CD4-positive, CD25-positive, alpha-beta regulatory T cell (primary cell): ENCODE data around the gene MBNL1. TPM values are rescaled to one million over a fixed set of nuclear protein-coding genes. Genes with fewer than 3 reads are reported as not detected.

Experiments
- ATAC-seq, 2 donors: fragments of 150-1000 bp; cut with Tn5 transposase; one replicate each; pipeline ENCODE4 v1.10.0; 2021; ENCODE audit warnings: low read depth in 2 of 2, moderate number of reproducible peaks in 2 of 2, moderate library complexity in 1 of 2
- DNase-seq, 3 donors: peaks; one replicate each; pipeline versions ENCODE4 v3.0.0 to v3.0.0-alpha.2; 2012 to 2022; ENCODE audit warnings: mixed read lengths in 1 of 3
- H3K27ac ChIP-seq: one replicate; pipeline ENCODE4 v1.7.0; 2013; ENCODE audit warnings: mild to moderate bottlenecking, low read length; ENCODE audit not compliant: insufficient read depth, poor library complexity, severe bottlenecking
- H3K27me3 ChIP-seq: one replicate; pipeline ENCODE4 v1.7.0; 2013; ENCODE audit warnings: low read length; ENCODE audit not compliant: control insufficient read depth, insufficient read depth
- H3K36me3 ChIP-seq: one replicate; pipeline ENCODE4 v1.7.0; 2013; ENCODE audit warnings: mild to moderate bottlenecking, low read length, moderate library complexity; ENCODE audit not compliant: control insufficient read depth, insufficient read depth
- H3K4me1 ChIP-seq: 2 replicates; pipeline ENCODE4 v1.7.0; 2013; ENCODE audit warnings: mild to moderate bottlenecking, low read length; ENCODE audit not compliant: insufficient read depth, control insufficient read depth, poor library complexity, severe bottlenecking
- H3K4me3 ChIP-seq: one replicate; pipeline ENCODE4 v1.7.0; 2013; ENCODE audit warnings: low read depth, mild to moderate bottlenecking, low read length, moderate library complexity
- H3K9me3 ChIP-seq, 2 experiments: 1 replicate in 1 of 2; 2 replicates in 1 of 2; pipeline ENCODE4 v1.7.0; 2013; ENCODE audit warnings: low read length in 2 of 2, mild to moderate bottlenecking in 1 of 2, moderate library complexity in 1 of 2; ENCODE audit not compliant: control insufficient read depth in 2 of 2
- H3K27ac Mint-ChIP-seq, 3 donors: one replicate each; pipeline ENCODE4 v1.8.0; 2020 to 2022; ENCODE audit warnings: mild to moderate bottlenecking in 3 of 3, mixed read lengths in 3 of 3, moderate library complexity in 2 of 3
- H3K27me3 Mint-ChIP-seq: one replicate; pipeline ENCODE4 v1.8.0; 2022; ENCODE audit warnings: mild to moderate bottlenecking, mixed read lengths
- H3K36me3 Mint-ChIP-seq: one replicate; pipeline ENCODE4 v1.8.0; 2020; ENCODE audit warnings: mixed read lengths
- H3K4me1 Mint-ChIP-seq, 4 donors: one replicate each; pipeline ENCODE4 v1.8.0; 2020 to 2022; ENCODE audit warnings: mixed read lengths in 4 of 4, mild to moderate bottlenecking in 1 of 4
- H3K4me3 Mint-ChIP-seq, 4 donors: one replicate each; pipeline ENCODE4 v1.8.0; 2020 to 2022; ENCODE audit warnings: mild to moderate bottlenecking in 4 of 4, mixed read lengths in 4 of 4, moderate library complexity in 3 of 4
- H3K9me3 Mint-ChIP-seq, 7 donors: one replicate each; pipeline ENCODE4 v1.8.0; 2020 to 2022; ENCODE audit warnings: mixed read lengths in 7 of 7, mild to moderate bottlenecking in 3 of 7, moderate library complexity in 2 of 7
- polyA plus RNA-seq, 4 donors: library from polyadenylated mRNA; unstranded; fragments of 300-500 nt; fragmentation: Illumina TruSeq; gene quantifications; one replicate each; pipeline ENCODE4 v1.2.3, GENCODE V29; 2021
- total RNA-seq: library from RNA; stranded (reverse); gene quantifications from one replicate; pipeline ENCODE4 v1.2.3, GENCODE V29; 2022

MBNL1 gene
- total and polyA plus RNA-seq, 5 donors from 2014 or later, result 221 to 726 (median 252) TPM

DNA sequence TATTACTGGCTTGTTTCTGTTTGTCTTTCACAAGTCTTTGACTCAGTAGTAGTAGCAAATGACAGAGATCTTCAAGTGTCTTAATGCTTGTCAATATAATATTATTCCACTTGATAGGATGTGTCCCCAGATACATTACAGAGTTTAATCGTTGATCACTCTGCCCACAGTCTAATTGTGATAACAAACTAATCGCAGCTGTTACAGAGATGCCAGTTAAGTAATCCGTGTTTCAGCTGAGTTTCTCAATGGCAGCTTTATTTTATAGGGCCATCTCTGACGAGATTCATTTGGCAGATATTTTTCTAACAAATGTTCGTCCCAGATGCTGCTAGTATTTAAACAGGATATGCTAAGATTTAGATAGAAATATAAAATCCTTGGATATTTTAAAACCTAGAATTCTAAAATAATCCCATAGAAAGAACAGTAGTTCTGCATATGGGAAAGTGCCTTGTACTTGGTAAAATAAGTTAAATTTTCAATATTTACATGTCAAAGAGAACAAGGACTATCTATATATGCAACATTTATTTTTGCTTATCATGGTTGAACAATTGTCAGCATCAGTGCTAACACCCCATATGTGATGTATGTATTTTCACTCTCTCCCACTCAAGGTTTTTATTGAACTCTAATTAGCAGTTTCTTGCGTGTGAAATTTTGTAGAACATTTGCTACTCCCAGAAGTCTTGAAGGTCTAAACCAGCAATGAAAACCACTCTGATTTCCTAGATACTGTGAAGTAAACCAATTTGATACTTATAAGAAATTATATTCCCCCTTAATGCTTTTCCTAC is 185.5 kb downstream of the MBNL1 start:
- Histone ChIP-seq H3K4me1 (peaks cover 24% of the 10 kb centered on the region), H3K36me3 (peaks cover 89% of the 10 kb centered on the region), H3K4me3 (no peak overlapping the region), H3K27ac (no peak overlapping the region), H3K27me3 (no peaks in the 10 kb centered on the region), H3K9me3 (no peaks in the 10 kb centered on the region)
- no peak for ATAC-seq
- Mint-ChIP-seq H3K9me3 (no peaks in the 10 kb centered on the region), H3K4me3 (no peak overlapping the region), H3K27me3 (no peaks in the 10 kb centered on the region), H3K36me3 (peaks cover 49% of the 10 kb centered on the region), H3K4me1 (peaks cover 36 to 62% (median 48%) of the 10 kb centered on the region in 4 donors), H3K27ac (peak overlapping the region in 1 of 3 donors; percentile 3)
- DNase-seq, result no peak

DNA sequence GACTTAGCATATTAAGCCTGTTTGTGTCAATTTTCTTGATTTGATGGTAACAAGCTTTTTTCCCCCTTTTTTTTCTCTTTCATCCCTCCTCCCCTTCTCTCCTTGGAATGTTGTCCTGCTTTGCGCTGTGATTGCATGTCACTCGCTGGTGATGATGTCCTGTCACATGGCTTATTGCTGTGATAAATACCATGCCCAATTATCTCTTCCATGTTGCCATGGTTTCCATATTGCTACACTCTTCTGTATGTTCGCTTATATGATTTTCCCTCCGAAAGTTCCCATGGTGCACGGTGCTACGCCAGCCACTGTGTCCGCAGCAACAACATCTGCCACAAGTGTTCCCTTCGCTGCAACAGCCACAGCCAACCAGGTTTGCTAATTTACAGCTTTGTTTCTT is 187.3 kb downstream of the MBNL1 start:
- DNase-seq (no peak), ATAC-seq (no peak)
- H3K9me3 ChIP-seq, result no peaks in the 10 kb centered on the region
- no peaks in the 10 kb centered on the region for H3K27me3 Mint-ChIP-seq
- H3K4me3 Mint-ChIP-seq, result no peak overlapping the region
- peaks cover 91% of the 10 kb centered on the region for H3K36me3 ChIP-seq
- peaks cover 31 to 59% (median 46%) of the 10 kb centered on the region in 4 donors for H3K4me1 Mint-ChIP-seq
- H3K4me1 ChIP-seq, result peaks cover 17% of the 10 kb centered on the region
- H3K27ac Mint-ChIP-seq, result peak overlapping the region; percentile 2 to 80 (median 12)
- no peak overlapping the region for H3K27ac ChIP-seq
- no peaks in the 10 kb centered on the region for H3K27me3 ChIP-seq
- peaks cover 51% of the 10 kb centered on the region for H3K36me3 Mint-ChIP-seq
- no peak overlapping the region for H3K4me3 ChIP-seq
- no peaks in the 10 kb centered on the region for H3K9me3 Mint-ChIP-seq

DNA sequence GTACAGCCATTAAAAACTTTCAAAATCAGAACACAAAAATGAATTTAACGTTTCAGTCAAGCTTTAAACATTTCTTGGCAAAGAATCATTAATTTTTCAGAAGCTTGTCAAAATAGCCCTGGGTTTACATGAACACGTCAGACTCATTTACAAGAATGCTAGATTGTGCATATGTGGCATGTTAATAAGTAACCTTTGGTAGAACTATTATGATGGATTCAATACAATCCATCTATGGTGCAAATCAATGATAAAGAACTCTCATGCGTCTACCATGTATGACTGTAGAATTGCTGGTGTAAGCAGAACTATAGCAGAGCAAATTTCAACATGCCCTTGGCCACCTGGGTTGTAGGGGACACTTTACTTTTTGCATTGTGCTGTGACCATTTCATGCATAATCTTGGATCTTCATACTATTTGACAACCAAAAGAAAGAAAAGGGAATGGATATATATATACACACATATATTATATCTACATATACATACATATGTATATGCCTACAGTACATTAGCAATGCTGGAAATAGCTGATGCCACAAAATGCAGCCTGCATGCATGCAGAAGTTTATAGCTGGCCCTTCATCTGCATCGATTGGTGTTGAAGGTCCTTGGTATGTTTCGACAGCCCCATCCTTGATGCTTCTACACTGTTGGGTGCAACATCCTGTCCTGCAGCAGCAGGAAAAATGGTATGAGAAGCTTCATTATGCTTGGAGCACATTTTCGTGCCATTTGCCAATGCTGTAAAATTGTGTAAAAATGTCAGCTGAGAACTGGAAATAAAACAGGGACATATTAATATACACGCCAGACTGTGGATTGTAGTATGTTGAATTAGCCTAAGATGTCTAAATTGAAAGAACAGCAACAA is 189.0 kb downstream of the MBNL1 start:
- Histone ChIP-seq H3K36me3 (peaks cover 91% of the 10 kb centered on the region), H3K27ac (peak overlapping the region; percentile 7), H3K27me3 (no peaks in the 10 kb centered on the region), H3K9me3 (no peaks in the 10 kb centered on the region), H3K4me1 (peaks cover 17% of the 10 kb centered on the region), H3K4me3 (peak overlapping the region; percentile 28)
- ATAC-seq (no peak), DNase-seq (no peak)
- Mint-ChIP-seq H3K27ac (peak overlapping the region in 2 of 3 donors; percentile 84 to 89), H3K4me3 (no peak overlapping the region), H3K27me3 (no peaks in the 10 kb centered on the region), H3K9me3 (no peaks in the 10 kb centered on the region), H3K36me3 (peaks cover 39% of the 10 kb centered on the region), H3K4me1 (peaks cover 22 to 44% (median 33%) of the 10 kb centered on the region in 4 donors)

DNA sequence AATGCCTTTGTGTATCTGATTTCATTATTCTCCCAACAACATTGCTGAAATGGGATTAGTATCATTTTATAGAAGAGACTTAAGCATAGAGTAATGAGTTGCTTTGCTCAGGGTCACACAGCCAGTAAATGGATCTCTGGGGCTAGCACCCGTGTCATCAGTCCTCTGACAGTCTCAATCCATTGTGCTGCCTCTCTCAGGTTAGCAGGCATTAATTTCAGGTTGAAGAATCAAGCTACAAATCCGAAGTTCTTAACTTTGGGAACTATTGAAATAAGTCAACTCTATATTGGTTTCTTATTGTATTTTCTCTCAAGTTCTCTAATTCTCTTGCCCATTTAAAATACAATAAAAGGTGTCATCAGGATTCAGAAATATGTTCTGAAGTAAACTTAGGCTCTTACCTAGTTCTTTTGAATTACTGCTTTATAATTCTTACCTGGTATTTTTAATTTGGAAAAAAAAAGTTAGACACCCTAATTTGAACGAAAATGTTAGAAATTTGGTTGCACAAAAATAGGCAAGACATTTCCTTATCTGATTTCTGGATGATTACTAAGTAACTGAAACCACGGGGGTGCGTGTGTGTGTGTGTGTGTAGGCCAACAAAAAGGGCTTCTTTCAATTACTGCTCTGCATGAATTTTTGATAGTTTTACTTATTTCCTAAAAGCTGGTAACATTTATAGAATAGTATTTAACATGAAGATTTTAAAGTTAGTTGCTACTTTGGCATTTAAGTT is 189.8 kb downstream of the MBNL1 start:
- no peaks in the 10 kb centered on the region for H3K9me3 Mint-ChIP-seq
- H3K4me3 Mint-ChIP-seq, result peak overlapping the region in 1 of 4 donors; percentile 6
- Histone ChIP-seq H3K9me3 (no peaks in the 10 kb centered on the region), H3K36me3 (peaks cover 94% of the 10 kb centered on the region), H3K27ac (peak overlapping the region; percentile 51), H3K4me1 (peaks cover 17% of the 10 kb centered on the region), H3K27me3 (no peaks in the 10 kb centered on the region), H3K4me3 (peak overlapping the region; percentile 28)
- no peaks in the 10 kb centered on the region for H3K27me3 Mint-ChIP-seq
- ATAC-seq (no peak), DNase-seq (no peak)
- H3K4me1 Mint-ChIP-seq, result peaks cover 22 to 43% (median 34%) of the 10 kb centered on the region in 4 donors
- peak overlapping the region; percentile 84 to 91 (median 89) for H3K27ac Mint-ChIP-seq
- H3K36me3 Mint-ChIP-seq, result peaks cover 39% of the 10 kb centered on the region

DNA sequence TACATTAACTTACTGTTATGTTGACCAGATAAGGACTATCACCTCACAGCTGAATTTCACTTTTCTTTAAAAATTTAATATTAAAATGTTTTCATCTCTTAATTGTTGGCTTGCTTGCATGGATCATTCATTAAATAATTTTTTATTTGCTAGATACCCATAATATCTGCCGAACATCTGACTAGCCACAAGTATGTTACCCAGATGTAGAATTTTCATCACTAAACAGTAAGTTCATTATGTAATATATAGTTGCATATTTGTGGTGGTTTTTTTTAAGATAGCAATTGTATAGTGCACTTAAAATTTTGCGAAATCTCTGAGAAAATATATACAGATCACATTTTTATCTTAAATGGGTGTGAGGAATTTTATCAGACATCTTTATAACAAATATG is 190.4 kb downstream of the MBNL1 start:
- Mint-ChIP-seq H3K36me3 (peaks cover 42% of the 10 kb centered on the region), H3K27ac (peak overlapping the region in 1 of 3 donors; percentile 84), H3K27me3 (no peaks in the 10 kb centered on the region), H3K9me3 (no peaks in the 10 kb centered on the region), H3K4me1 (peaks cover 22 to 40% (median 31%) of the 10 kb centered on the region in 4 donors), H3K4me3 (no peak overlapping the region)
- no peak overlapping the region for H3K4me3 ChIP-seq
- H3K4me1 ChIP-seq, result peaks cover 17% of the 10 kb centered on the region
- no peak for DNase-seq
- ATAC-seq, result no peak
- no peaks in the 10 kb centered on the region for H3K27me3 ChIP-seq
- H3K36me3 ChIP-seq, result peaks cover 92% of the 10 kb centered on the region
- peak overlapping the region; percentile 51 for H3K27ac ChIP-seq
- H3K9me3 ChIP-seq, result no peaks in the 10 kb centered on the region

DNA sequence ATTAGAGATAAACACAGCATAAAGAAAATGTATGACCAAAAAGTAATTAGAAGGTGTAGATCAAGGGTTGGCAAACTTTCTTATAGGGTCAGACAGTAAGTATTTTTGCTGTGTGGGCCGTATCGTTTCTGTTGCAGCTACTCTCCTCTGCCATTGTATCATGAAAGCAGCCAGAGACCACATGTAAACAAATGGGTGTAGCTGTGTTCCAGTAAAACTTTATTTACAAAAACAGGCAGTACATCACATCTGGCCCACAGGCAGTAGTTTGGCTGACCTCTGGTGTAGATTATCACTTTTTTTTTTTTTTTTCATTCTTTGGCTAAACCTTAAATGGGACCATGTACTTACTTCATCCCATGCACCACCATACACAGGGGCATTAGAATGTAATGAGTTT is 190.8 kb downstream of the MBNL1 start:
- H3K36me3 ChIP-seq, result peaks cover 92% of the 10 kb centered on the region
- no peak overlapping the region for H3K27ac ChIP-seq
- Mint-ChIP-seq H3K27ac (peak overlapping the region in 1 of 3 donors; percentile 80), H3K4me1 (peaks cover 18 to 37% (median 28%) of the 10 kb centered on the region in 4 donors), H3K27me3 (no peaks in the 10 kb centered on the region), H3K9me3 (no peaks in the 10 kb centered on the region), H3K4me3 (no peak overlapping the region), H3K36me3 (peaks cover 42% of the 10 kb centered on the region)
- no peaks in the 10 kb centered on the region for H3K9me3 ChIP-seq
- H3K4me1 ChIP-seq, result peaks cover 17% of the 10 kb centered on the region
- DNase-seq (no peak), ATAC-seq (no peak)
- H3K27me3 ChIP-seq, result no peaks in the 10 kb centered on the region
- no peak overlapping the region for H3K4me3 ChIP-seq

DNA sequence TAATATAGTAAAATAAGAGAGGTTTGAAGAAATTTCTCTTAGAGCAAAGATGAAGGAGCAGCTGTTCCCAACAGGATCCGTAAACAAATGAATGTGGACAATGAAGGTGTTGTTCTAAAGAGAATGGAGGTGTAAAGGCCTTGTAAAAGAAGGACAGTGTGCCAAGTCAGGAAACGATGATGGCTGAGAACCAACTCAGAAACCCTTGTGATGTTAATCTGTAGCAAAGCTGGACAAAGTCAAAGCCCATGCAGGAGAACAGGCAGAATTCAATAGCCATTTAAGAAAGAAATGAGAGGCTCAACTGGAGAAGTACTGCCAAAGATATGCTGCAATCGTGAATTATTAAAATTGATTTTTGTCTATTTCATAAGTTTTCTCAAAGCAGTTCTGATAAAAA is 192.2 kb downstream of the MBNL1 start:
- no peaks in the 10 kb centered on the region for H3K9me3 ChIP-seq
- no peaks in the 10 kb centered on the region for H3K27me3 Mint-ChIP-seq
- ATAC-seq (no peak), DNase-seq (no peak)
- H3K9me3 Mint-ChIP-seq, result no peaks in the 10 kb centered on the region
- no peak overlapping the region for H3K4me3 ChIP-seq
- peaks cover 20 to 30% (median 26%) of the 10 kb centered on the region in 4 donors for H3K4me1 Mint-ChIP-seq
- H3K36me3 Mint-ChIP-seq, result peaks cover 42% of the 10 kb centered on the region
- peaks cover 92% of the 10 kb centered on the region for H3K36me3 ChIP-seq
- H3K4me3 Mint-ChIP-seq, result no peak overlapping the region
- H3K27ac ChIP-seq, result peak overlapping the region; percentile 23
- H3K27ac Mint-ChIP-seq, result peak overlapping the region in 2 of 3 donors; percentile 5 to 9
- peaks cover 16% of the 10 kb centered on the region for H3K4me1 ChIP-seq
- no peaks in the 10 kb centered on the region for H3K27me3 ChIP-seq
